ENCODE measurements around the gene SIGLEC7. TPM values are rescaled to one million over a fixed set of nuclear protein-coding genes. Genes with fewer than 3 reads are reported as not detected.

Gene SIGLEC7
- total RNA-seq, 1 donor from 2014 or later: not detected

GRCh38 chr19:51116736-51117286 is 25.3 kb upstream of the SIGLEC7 start:
- DNase-seq (ENCODE audit: low read depth): no peak

- no peak for DNase-seq (ENCODE audit: low read depth)
Measured at GRCh38 chr19:51119101-51119500, 23.0 kb upstream of the SIGLEC7 start.

DNA sequence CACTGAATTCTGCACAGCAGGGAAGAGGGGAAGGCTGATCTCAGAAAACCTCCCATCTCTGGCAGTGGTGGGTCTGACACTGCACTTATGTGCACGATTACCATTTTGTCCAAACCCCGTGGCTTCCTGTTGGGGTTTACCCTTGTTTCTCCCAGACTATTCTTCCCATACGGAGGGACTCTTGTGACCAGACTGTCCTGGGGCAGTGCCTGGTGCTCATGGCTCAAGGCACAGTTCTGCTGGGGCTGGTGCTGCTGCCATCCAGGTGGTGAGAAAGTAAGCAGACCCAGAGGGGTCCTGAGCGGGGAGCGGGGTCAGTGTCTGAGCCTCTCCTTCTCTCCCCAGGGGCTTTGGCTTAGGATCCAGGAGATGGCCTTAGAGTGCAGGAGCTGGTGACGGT is 22.5 kb upstream of the SIGLEC7 start:
- no peak for DNase-seq (ENCODE audit: low read depth)

- DNase-seq (ENCODE audit: low read depth): no peak
Measured at GRCh38 chr19:51120160-51120559, 21.9 kb upstream of the SIGLEC7 start.

DNA sequence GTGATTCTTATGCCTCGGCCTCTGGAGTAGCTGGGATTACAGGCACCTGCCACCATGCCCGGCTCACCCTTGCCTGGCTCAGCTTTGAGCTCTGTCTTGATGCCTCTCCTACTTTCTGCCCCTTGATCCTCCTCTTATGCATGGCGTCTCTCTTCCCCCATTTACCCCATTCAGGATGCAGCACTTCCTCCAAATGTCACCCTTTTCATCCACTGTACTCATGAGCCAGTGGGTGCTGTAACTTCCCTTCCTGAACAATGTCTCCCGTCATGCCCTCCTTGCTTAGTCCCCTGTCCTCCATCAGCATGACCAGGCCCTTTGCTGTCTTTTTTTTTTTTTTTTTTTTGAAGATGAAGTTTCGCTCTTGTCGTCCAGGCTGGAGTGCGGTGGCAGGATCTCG is 20.8 kb upstream of the SIGLEC7 start:
- no peak for DNase-seq (ENCODE audit: low read depth)

GRCh38 chr19:51122112-51122981 is 19.8 kb upstream of the SIGLEC7 start:
- peak; percentile 10 for DNase-seq (ENCODE audit: low read depth)

- no peak for DNase-seq (ENCODE audit: low read depth)
Measured at GRCh38 chr19:51123381-51123800, 18.7 kb upstream of the SIGLEC7 start.

DNA sequence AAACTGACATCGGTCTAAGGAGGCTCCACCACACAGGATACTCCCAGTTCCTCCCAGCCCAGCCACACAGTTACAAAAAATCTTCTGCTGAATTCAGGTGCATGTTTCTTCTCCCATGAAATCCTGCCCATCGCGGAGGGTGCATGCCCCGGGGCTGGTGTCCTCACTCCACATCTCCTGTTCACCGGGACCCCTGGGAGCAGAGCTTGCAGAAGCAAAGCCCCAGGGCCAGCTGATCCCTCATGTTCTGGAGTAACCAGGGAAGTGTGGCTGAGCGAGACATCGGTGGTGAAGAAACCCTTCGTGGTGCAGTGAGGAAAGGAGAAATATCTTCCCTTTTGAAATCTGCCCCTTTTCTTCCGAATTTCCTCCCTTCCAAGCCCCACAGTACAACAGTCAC is 18.3 kb upstream of the SIGLEC7 start:
- no peak for DNase-seq (ENCODE audit: low read depth)

GRCh38 chr19:51124216-51124615 is 17.9 kb upstream of the SIGLEC7 start:
- no peak for DNase-seq (ENCODE audit: low read depth)

- no peak for DNase-seq (ENCODE audit: low read depth)
Measured at GRCh38 chr19:51124729-51125128, 17.4 kb upstream of the SIGLEC7 start, which contains the start of gene SIGLEC9. Gene SIGLEC9, plus strand, starts transcription at chr19:51124906. Its CDS starts 69 bp downstream, at chr19:51124975.

DNA sequence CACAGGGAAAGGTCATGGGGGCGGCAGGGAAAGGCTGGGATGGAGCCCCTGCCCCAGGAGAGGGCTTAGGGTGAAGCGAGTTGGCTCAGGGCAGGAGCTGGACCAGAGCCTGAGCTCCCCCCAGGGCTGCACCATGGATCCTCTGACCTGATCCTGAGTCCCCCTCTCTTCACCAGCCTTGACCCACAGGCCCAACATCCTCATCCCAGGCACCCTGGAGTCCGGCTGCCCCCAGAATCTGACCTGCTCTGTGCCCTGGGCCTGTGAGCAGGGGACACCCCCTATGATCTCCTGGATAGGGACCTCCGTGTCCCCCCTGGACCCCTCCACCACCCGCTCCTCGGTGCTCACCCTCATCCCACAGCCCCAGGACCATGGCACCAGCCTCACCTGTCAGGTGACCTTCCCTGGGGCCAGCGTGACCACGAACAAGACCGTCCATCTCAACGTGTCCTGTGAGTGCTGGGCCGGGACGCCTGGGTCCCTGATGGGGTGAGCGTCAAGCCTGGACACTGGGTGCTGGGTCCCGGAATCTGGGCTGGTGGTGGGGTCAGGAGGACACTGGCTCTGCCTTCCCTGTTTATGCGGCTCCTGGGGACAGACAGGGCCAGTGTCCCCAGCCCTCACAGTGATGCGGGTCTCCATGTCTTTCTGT is 16.6 kb upstream of the SIGLEC7 start:
- no peak for DNase-seq (ENCODE audit: low read depth)

DNA sequence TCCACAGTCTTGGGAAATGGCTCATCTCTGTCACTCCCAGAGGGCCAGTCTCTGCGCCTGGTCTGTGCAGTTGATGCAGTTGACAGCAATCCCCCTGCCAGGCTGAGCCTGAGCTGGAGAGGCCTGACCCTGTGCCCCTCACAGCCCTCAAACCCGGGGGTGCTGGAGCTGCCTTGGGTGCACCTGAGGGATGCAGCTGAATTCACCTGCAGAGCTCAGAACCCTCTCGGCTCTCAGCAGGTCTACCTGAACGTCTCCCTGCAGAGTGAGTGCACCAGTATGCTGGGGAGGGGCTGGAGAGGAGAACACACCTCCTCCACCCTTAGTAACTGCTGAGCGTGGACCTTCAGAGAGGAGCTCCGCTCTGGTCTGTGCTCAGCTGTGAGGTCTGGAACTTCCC is 15.1 kb upstream of the SIGLEC7 start:
- DNase-seq (ENCODE audit: low read depth): no peak

GRCh38 chr19:51127755-51128154 is 14.3 kb upstream of the SIGLEC7 start:
- DNase-seq (ENCODE audit: low read depth): no peak

DNA sequence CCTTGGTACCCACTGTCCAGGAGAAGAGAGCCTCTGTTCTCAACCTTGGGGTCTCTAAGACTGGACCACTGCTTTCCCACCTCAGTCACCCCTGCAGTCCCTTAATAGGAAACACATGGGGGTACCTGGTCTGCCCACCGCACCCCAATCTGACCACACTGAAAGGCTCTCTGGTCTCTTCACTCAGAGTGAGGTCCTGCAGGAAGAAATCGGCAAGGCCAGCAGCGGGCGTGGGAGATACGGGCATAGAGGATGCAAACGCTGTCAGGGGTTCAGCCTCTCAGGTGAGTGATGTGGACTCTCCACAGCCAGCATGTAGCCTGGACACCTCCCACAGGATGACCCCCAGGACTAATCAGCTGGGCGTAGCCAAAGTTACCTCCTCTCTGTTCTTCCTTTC is 13.9 kb upstream of the SIGLEC7 start:
- no peak for DNase-seq (ENCODE audit: low read depth)

- DNase-seq (ENCODE audit: low read depth): no peak
Measured at GRCh38 chr19:51129716-51130115, 12.4 kb upstream of the SIGLEC7 start.

- no peak for DNase-seq (ENCODE audit: low read depth)
Measured at GRCh38 chr19:51131780-51132680, 10.1 kb upstream of the SIGLEC7 start.

- no peak for DNase-seq (ENCODE audit: low read depth)
Measured at GRCh38 chr19:51135004-51135403, 7.1 kb upstream of the SIGLEC7 start.

DNA sequence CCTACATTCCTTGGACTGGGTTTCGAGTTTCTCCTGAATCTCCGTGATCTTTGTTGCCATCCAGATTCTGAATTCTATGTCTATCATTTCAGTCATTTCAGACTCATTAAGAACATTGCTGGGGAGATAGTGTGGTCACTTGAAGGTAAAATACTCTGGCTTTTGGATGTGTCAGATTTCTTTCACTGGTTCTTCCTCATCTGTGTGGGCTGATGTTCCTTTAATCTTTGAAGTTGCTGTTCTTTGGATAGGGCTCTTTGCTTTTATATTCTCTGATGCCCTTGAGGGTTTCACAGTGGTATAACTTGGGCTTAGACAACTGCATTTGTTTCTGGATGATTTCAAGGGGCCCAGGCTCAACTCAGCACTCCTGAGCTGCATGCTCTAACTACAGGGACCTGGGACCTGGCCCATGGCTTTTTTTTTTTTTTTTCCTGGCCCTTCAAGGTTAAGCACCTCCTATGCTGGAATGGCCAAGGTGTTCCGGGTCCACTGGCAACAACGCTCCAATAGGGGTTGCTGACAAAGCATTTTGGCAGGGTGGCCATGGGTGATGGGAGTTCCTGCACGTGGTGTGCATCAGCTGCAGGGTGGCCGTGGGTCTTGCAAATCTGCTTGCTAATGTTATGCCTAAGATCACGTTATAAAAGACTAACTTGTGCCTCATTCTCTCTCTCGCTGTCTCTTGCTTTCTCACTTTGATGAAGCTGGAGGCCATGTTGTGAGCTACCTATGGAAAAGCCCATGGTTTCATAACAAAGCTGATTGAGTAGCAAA is 5.9 kb upstream of the SIGLEC7 start:
- no peak for DNase-seq (ENCODE audit: low read depth)

DNA sequence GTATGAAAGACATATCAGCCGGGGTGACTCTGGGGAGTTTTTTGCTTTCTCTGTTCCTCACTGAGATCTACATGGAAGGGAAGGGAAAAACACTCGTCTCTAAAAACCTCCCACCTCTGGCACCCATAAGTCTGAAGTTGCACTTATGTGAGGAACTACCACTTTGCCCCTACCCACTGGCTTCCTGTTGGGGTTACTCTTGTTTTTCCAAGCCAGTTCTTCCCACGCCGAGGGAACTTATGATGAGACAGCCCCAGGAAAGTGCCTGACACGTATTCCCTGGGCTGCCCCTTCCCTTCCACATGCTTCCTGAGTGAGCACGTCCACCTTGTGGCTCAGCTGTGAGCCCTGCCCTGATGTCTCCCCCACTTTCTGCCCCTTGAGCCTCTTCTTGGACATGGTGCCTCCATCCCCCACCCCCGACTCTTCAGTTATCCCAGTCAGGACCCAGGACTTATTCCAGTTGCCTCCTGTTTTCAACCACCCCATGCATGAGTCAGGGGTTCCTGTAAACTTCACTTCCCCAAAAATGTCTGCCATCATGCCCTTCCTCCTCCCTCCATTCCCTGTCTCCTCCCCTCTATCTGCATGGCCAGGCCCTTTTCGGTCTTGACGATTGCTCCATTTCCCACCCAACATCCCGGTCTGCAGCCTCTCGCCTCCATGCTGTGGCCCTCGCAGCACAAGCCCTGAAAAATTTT is 5.1 kb upstream of the SIGLEC7 start:
- DNase-seq (ENCODE audit: low read depth): no peak

DNA sequence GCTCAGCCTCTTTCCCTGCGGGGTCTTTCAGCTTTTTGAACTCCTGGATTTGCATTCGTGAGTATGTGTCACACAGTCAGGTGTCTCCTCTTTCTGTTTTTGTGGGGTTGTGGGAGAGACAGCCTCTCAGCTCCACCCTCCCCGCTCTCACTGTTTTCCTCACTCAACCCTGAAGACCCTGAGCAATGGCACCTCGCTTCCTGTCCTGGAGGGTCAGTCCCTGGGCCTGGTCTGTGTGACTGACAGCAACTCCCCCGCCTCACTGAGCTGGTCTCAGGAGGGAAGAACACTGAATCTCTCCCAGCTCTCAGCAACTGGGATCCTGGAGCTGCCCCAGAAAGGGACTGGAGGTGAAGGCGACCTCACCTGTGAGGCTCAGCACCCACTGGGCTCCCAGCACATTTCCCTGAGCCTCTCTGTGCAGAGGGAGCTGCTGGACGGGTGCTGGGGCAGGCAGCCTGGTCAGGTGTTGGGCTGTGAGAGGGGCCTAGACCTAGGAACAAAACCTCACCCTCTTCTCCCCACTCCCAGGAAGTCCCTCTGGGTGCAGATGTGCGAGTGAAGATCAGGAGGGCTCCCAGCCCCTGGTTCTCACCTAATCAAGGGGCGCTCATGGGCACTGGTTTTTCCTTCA is 4.2 kb upstream of the SIGLEC7 start:
- no peak for DNase-seq (ENCODE audit: low read depth)

Measured in renal cortical epithelial cell (primary cell).